HEK293 (cell line): ENCODE data around the gene ANO7.

ENCODE experiments used
- CTCF ChIA-PET: fragments of 350-600 bp; formaldehyde crosslinking; extraction: SDS; loops from one replicate; lab custom pipeline; 2021; ENCODE audit warnings: antibody characterized with exemption; lab: Yijun Ruan, JAX
- POLR2A ChIA-PET: fragments of 300-600 bp; formaldehyde crosslinking; extraction: SDS; loops from one replicate; lab custom pipeline; 2020; ENCODE audit warnings: antibody characterized with exemption, inconsistent platforms; lab: Yijun Ruan, JAX
- H3K27ac ChIP-seq: fragments of 200-500 bp; sonication (Bioruptor generic); 2 replicates; pipeline ENCODE4 v1.5.1; 2014; ENCODE audit warnings: low read depth, low read length, control low read depth, inconsistent platforms; ENCODE audit errors: extremely low read depth
- H3K36me3 ChIP-seq, 2 experiments: fragments of 200-500 bp in 1 of 2; sonication (Bioruptor generic) in 1 of 2; 1 replicate in 1 of 2; 2 replicates in 1 of 2; pipeline ENCODE4 v1.5.1; 2014 to 2017; ENCODE audit warnings: inconsistent platforms in 2 of 2, low read length in 2 of 2; ENCODE audit not compliant: control insufficient read depth in 2 of 2, insufficient read depth in 1 of 2
- H3K4me1 ChIP-seq: fragments of 200-500 bp; sonication (Bioruptor generic); 2 replicates; pipeline ENCODE4 v1.5.1; 2014; ENCODE audit warnings: mild to moderate bottlenecking, low read length, inconsistent platforms; ENCODE audit not compliant: control insufficient read depth, insufficient read depth
- H3K4me3 ChIP-seq: 2 replicates; pipeline ENCODE4 v1.5.1; 2011; ENCODE audit warnings: low read depth, mild to moderate bottlenecking, control low read depth, low read length, moderate library complexity
- H3K9me3 ChIP-seq: fragments of 200-500 bp; sonication (Bioruptor generic); 2 replicates; pipeline ENCODE4 v1.5.1; 2014; ENCODE audit warnings: low read depth, low read length, inconsistent platforms; ENCODE audit not compliant: control insufficient read depth, insufficient read depth
- HIC1 ChIP-seq: fragments of 450-650 bp; formaldehyde crosslinking; IDR thresholded peaks from 2 replicates; pipeline ENCODE4 v1.5.1; 2016; ENCODE audit warnings: missing biosample characterization, missing genetic modification characterization
- HOXC10 ChIP-seq: sonication (generic); formaldehyde crosslinking; IDR thresholded peaks from 2 replicates; pipeline ENCODE4 v1.8.1; 2023; ENCODE audit warnings: mild to moderate bottlenecking, missing genetic modification reagents
- SP7 ChIP-seq: fragments of 450-650 bp; formaldehyde crosslinking; IDR thresholded peaks from 2 replicates; pipeline ENCODE4 v1.5.1; 2016; ENCODE audit warnings: missing biosample characterization, missing genetic modification characterization
- WT1 ChIP-seq: fragments of 450-650 bp; formaldehyde crosslinking; IDR thresholded peaks from 2 replicates; pipeline ENCODE4 v1.5.1; 2016; ENCODE audit warnings: missing biosample characterization, missing genetic modification characterization
- ZNF16 ChIP-seq: fragments of 450-650 bp; formaldehyde crosslinking; IDR thresholded peaks from 2 replicates; pipeline ENCODE4 v1.5.1; 2016; ENCODE audit warnings: low read depth, missing biosample characterization, missing genetic modification characterization
- ZNF169 ChIP-seq: fragments of 450-650 bp; formaldehyde crosslinking; IDR thresholded peaks from 2 replicates; pipeline ENCODE4 v1.5.1; 2016; ENCODE audit warnings: missing biosample characterization, missing genetic modification characterization
- ZNF19 ChIP-seq: fragments of 450-650 bp; formaldehyde crosslinking; IDR thresholded peaks from 2 replicates; pipeline ENCODE4; 2016; ENCODE audit warnings: missing biosample characterization, missing genetic modification characterization, low read depth
- ZNF239 ChIP-seq: fragments of 450-650 bp; formaldehyde crosslinking; IDR thresholded peaks from 2 replicates; pipeline ENCODE4 v1.5.1; 2016; ENCODE audit warnings: missing biosample characterization, missing genetic modification characterization
- ZNF423 ChIP-seq: fragments of 450-650 bp; formaldehyde crosslinking; IDR thresholded peaks from 2 replicates; pipeline ENCODE4 v1.5.1; 2016; ENCODE audit warnings: missing biosample characterization, missing genetic modification characterization
- ZNF513 ChIP-seq: fragments of 450-650 bp; IDR thresholded peaks from 2 replicates; pipeline ENCODE4 v1.5.1; 2018; ENCODE audit warnings: missing biosample characterization, missing genetic modification characterization
- ZNF529 ChIP-seq: fragments of 450-650 bp; formaldehyde crosslinking; IDR thresholded peaks from 2 replicates; pipeline ENCODE4 v1.5.1; 2017; ENCODE audit warnings: missing genetic modification characterization, missing biosample characterization; ENCODE audit not compliant: insufficient replicate concordance
- ZNF555 ChIP-seq: fragments of 450-650 bp; formaldehyde crosslinking; conservative IDR thresholded peaks from 2 replicates; pipeline ENCODE4 v1.5.1; 2017; ENCODE audit warnings: missing biosample characterization, mild to moderate bottlenecking, missing genetic modification characterization, inconsistent platforms
- ZNF776 ChIP-seq: fragments of 450-650 bp; formaldehyde crosslinking; IDR thresholded peaks from 2 replicates; pipeline ENCODE4 v1.5.0; 2017; ENCODE audit warnings: missing biosample characterization, missing genetic modification characterization, borderline replicate concordance
- ZNF830 ChIP-seq: fragments of 450-650 bp; IDR thresholded peaks from 2 replicates; pipeline ENCODE4 v1.5.0; 2018; ENCODE audit warnings: missing biosample characterization, missing genetic modification characterization, low read depth, mild to moderate bottlenecking, moderate library complexity
- TF ChIP-seq, protein P1 (sequence below): fragments of 450-650 bp; formaldehyde crosslinking; IDR thresholded peaks from 2 replicates; pipeline ENCODE4 v1.5.1; 2016; ENCODE audit warnings: missing biosample characterization, missing genetic modification characterization, borderline replicate concordance
- TF ChIP-seq, protein P2 (sequence below): fragments of 450-650 bp; formaldehyde crosslinking; IDR thresholded peaks from 2 replicates; pipeline ENCODE4 v1.5.1; 2016; ENCODE audit warnings: missing biosample characterization, missing genetic modification characterization, borderline replicate concordance
- TF ChIP-seq, protein P3 (sequence below): sonication (generic); formaldehyde crosslinking; IDR thresholded peaks from 2 replicates; pipeline ENCODE4 v1.8.1; 2022; ENCODE audit warnings: mild to moderate bottlenecking, moderate library complexity, missing genetic modification reagents

The ANO7 gene

GRCh38 chr2:241202268-241202585 is 13.8 kb downstream of the ANO7 start (continued):
- TF ChIP-seq, protein P1, sequence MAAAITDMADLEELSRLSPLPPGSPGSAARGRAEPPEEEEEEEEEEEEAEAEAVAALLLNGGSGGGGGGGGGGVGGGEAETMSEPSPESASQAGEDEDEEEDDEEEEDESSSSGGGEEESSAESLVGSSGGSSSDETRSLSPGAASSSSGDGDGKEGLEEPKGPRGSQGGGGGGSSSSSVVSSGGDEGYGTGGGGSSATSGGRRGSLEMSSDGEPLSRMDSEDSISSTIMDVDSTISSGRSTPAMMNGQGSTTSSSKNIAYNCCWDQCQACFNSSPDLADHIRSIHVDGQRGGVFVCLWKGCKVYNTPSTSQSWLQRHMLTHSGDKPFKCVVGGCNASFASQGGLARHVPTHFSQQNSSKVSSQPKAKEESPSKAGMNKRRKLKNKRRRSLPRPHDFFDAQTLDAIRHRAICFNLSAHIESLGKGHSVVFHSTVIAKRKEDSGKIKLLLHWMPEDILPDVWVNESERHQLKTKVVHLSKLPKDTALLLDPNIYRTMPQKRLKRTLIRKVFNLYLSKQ, result no peak
- TF ChIP-seq ZNF423, result no peak
- no peak for TF ChIP-seq ZNF776 (tag by site-specific recombination)
- TF ChIP-seq WT1 (tag by site-specific recombination), result no peak
- TF ChIP-seq, protein P2, sequence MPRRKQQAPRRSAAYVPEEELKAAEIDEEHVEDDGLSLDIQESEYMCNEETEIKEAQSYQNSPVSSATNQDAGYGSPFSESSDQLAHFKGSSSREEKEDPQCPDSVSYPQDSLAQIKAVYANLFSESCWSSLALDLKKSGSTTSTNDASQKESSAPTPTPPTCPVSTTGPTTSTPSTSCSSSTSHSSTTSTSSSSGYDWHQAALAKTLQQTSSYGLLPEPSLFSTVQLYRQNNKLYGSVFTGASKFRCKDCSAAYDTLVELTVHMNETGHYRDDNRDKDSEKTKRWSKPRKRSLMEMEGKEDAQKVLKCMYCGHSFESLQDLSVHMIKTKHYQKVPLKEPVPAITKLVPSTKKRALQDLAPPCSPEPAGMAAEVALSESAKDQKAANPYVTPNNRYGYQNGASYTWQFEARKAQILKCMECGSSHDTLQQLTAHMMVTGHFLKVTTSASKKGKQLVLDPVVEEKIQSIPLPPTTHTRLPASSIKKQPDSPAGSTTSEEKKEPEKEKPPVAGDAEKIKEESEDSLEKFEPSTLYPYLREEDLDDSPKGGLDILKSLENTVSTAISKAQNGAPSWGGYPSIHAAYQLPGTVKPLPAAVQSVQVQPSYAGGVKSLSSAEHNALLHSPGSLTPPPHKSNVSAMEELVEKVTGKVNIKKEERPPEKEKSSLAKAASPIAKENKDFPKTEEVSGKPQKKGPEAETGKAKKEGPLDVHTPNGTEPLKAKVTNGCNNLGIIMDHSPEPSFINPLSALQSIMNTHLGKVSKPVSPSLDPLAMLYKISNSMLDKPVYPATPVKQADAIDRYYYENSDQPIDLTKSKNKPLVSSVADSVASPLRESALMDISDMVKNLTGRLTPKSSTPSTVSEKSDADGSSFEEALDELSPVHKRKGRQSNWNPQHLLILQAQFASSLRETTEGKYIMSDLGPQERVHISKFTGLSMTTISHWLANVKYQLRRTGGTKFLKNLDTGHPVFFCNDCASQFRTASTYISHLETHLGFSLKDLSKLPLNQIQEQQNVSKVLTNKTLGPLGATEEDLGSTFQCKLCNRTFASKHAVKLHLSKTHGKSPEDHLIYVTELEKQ (tag by site-specific recombination), result no peak
- no peak for TF ChIP-seq HOXC10 (CRISPR knock-in tag)
- no peak for TF ChIP-seq ZNF169 (tag by site-specific recombination)
- TF ChIP-seq ZNF16 (tag by site-specific recombination), result no peak
- TF ChIP-seq HIC1 (tag by site-specific recombination), result no peak

- no peaks in the 10 kb centered on the region for H3K4me1 ChIP-seq
- POLR2A ChIA-PET, result no interaction called here
- H3K36me3 ChIP-seq, result no peaks in the 10 kb centered on the region
- H3K27ac ChIP-seq, result no peak overlapping the region
- CTCF ChIA-PET, result no interaction called here
- TF ChIP-seq ZNF19 (tag by site-specific recombination), result no peak
- no peak for TF ChIP-seq ZNF513 (tag by site-specific recombination)
- no peak for TF ChIP-seq SP7
- no peak for TF ChIP-seq ZNF239 (tag by site-specific recombination)
- TF ChIP-seq, protein P3, sequence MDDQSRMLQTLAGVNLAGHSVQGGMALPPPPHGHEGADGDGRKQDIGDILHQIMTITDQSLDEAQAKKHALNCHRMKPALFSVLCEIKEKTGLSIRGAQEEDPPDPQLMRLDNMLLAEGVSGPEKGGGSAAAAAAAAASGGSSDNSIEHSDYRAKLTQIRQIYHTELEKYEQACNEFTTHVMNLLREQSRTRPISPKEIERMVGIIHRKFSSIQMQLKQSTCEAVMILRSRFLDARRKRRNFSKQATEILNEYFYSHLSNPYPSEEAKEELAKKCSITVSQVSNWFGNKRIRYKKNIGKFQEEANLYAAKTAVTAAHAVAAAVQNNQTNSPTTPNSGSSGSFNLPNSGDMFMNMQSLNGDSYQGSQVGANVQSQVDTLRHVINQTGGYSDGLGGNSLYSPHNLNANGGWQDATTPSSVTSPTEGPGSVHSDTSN (CRISPR knock-in tag), result no peak
- TF ChIP-seq ZNF555 (tag by site-specific recombination), result no peak
- TF ChIP-seq ZNF830 (tag by site-specific recombination), result no peak
- TF ChIP-seq ZNF529 (tag by site-specific recombination), result no peak
- H3K9me3 ChIP-seq, result no peaks in the 10 kb centered on the region
- H3K4me3 ChIP-seq, result no peak overlapping the region
Measured at GRCh38 chr2:241202681-241203080, 14.2 kb downstream of the ANO7 start.
